SK-N-SH treated with all-trans-retinoic acid at 6 μM for 48 hours (cell line): ENCODE data around the gene NPAS2.

ENCODE experiments used
- ARNTL ChIP-seq: fragments of 450-650 bp; formaldehyde crosslinking; IDR thresholded peaks from 2 replicates; pipeline ENCODE4 v1.5.0; 2020; ENCODE audit warnings: low read depth, mild to moderate bottlenecking, moderate library complexity, borderline replicate concordance
- CREB5 ChIP-seq: fragments of 250-450 bp; sonication (Bioruptor Pico); IDR thresholded peaks from 2 replicates; pipeline ENCODE4 v1.5.1; 2020; ENCODE audit warnings: low read depth, mild to moderate bottlenecking, moderate library complexity
- PATZ1 ChIP-seq: fragments of 250-450 bp; sonication (Bioruptor Pico); IDR thresholded peaks from 2 replicates; pipeline ENCODE4 v1.8.0; 2020; ENCODE audit warnings: mild to moderate bottlenecking, moderate library complexity, borderline replicate concordance
- PPARA ChIP-seq: fragments of 250-450 bp; sonication (Bioruptor Pico); IDR thresholded peaks from 2 replicates; pipeline ENCODE4 v1.5.0; 2020; ENCODE audit warnings: mild to moderate bottlenecking, borderline replicate concordance

GRCh38 chr2:100990166-100990565 lies 170.2 kb downstream of the NPAS2 start:
- TF ChIP-seq PATZ1 (CRISPR knock-in tag): no peak
- TF ChIP-seq ARNTL: no peak
- TF ChIP-seq PPARA (CRISPR knock-in tag): no peak
- TF ChIP-seq CREB5: no peak
